HTR-8/SVneo (cell line): Measurements from ENCODE around the gene VAMP4.

ENCODE experiments used
- DNase-seq: peaks from one replicate; pipeline ENCODE4 v3.0.0; 2011; ENCODE audit warnings: low spot score, mixed read lengths; ENCODE audit not compliant: insufficient read length
- FAIRE-seq: peaks from 2 replicates; lab custom pipeline; 2011; peaks lifted over from hg19 to GRCh38; lab: Jason Lieb, UNC

Gene VAMP4

DNA sequence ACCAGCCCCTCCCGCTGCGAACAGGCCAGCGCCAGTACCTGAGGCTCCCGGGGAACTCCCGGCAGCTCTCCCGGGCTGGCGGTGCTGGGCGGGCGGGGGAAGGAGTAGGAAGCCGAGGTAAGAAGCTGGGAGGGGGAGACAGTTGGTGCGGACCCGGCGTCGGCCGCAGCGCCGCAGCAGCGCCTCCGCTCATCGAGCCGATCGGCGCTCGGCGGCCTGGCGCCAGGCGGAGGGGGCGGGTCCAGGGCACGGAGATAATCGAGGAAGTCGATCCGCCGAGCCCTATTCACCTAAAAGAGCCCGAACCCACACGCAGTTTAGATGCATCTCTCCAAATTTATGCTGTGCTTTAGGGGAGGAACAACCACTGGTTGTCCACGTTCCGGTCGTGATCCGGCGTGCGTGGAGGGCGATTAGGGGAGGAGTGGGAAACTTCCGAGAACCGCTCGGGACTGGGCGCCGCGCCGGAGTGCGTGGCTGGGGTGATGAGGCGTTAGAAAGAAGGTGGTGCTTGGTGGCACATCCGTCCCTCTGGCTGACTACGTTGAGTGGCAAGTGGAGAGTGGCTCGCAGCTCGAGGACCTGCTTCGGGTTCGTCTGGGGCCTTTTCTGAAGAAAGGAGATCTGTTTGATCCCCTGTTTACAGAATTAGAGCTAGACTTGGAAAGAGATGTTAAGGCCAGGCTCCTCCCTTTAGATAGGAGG lies at the start of gene VAMP4:
Gene VAMP4 (minus strand): TSS at position 194 of the 705 bp plus-strand sequence. CDS start 3,651 bp downstream, outside the sequence.
- peak; percentile 13 for FAIRE-seq
- peak; percentile 72 for DNase-seq

DNA sequence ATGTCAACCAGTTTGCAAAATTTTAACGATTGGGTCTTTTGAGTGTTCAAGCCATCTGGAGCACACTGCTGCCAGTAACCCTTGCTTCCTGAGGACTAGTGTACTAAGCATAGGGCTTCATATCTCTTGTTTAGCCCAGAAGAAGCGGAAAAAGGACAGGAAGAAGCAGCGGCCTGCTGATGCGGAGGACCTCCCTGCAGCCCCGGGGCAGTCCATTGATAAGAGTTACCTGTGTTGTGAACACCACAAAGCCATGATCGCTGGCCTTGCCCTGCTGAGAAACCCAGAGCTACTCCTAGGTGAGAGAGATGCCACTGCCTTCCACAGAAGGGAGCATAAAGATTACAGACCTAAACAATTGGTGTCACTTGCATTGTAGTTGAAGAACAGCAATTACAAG lies 48.5 kb upstream of the VAMP4 start:
- DNase-seq (no peak), FAIRE-seq (no peak)

DNA sequence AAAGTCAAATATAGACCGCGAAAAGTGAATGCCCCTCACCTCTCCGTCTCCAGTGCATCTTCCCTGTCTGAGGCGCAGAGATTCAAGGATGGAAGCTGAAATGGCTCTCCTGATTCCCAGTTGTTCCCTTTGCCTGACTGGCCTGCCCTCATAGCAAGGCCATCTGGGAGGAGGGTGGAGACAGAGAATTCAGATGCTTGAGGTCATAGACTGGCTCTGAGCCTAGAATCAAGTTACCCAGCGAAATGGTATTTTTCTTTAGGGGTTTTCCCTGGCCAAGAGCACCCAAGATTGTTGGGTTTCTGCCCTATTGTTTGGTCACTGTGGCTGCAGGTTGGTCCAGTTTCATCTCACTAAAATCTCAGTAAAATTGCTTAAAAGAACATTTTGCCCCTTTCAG lies 46.8 kb upstream of the VAMP4 start:
- FAIRE-seq (no peak), DNase-seq (no peak)

DNA sequence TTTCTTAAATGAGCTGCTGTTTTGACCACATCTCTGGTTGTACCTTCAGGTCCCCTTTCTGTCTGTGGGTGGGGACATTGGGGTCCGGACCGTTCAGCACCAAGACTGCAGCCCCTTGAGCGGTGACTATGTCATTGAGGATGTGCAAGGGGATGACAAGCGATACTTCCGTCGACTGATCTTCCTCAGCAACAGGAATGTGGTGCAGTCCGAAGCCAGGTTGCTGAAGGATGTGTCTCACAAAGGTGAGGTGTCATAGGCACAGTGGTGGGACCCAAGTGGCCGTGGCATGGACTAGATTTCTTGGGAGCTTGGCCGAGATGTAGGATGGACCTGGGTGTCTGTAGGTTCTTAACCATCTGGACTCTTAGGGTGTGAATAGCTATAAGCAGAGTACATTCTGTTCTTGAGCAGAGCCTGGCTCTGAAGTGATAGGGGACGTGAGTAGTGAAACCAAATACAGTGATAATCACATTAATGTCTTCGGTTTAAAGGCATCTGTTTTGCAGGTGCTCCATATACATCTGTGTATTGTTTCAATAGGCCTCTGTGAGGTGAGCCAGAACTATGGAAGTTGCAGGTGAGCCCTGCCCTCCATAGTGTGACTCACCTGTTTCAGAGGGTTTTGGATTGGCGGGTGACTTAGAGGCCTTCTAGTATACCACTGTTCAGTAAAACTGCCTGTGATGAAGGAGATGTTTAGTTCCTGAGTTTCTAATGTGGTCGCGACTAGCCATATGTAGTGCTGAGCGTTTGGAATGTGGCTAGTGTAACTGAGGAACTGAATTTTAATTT lies 46.0 kb upstream of the VAMP4 start:
- DNase-seq (no peak), FAIRE-seq (no peak)

GRCh38 chr1:171786534-171786933 lies 44.7 kb upstream of the VAMP4 start:
- FAIRE-seq (no peak), DNase-seq (no peak)

- DNase-seq (no peak), FAIRE-seq (no peak)
Measured at GRCh38 chr1:171785766-171786165, 43.9 kb upstream of the VAMP4 start.

DNA sequence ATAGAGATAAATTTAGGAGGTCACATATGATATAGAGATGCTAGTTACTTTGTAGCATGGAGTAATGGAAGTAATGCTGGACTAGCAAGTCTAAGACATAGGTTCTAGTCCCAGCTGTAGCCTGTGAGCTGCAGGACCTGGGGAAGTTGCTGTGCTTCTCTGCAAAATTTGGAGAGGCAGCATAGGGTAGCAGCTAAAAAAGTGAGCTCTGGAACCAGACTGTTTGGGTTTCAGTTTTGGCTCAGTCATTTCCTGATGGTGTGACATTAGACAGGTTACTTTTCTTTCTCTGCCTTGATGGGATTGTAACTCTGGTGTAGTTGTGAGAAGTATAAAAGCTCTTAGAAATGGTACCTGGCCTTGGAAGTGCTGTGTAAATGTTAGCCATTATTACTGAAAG lies 42.9 kb upstream of the VAMP4 start:
- FAIRE-seq = no peak

DNA sequence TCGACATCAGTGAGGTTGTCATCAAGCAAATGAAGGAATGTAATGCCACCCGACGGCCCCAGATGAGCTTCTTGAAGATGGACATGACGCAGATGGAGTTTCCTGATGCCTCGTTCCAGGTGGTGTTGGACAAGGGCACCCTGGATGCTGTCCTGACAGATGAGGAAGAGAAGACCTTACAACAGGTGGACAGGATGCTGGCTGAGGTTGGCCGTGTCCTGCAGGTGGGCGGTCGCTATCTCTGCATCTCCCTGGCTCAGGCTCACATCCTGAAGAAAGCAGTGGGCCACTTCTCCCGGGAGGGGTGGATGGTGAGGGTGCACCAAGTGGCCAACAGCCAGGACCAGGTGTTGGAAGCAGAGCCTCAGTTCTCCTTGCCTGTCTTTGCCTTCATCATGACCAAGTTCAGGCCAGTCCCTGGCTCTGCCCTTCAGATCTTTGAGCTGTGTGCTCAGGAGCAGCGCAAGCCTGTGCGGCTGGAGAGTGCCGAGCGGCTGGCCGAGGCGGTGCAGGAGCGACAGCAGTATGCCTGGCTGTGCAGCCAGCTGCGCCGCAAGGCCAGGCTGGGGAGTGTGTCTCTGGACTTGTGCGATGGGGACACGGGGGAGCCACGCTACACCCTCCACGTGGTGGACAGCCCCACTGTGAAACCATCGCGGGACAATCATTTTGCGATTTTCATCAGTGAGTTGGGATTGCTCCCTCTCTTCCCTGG lies 42.1 kb upstream of the VAMP4 start:
- DNase-seq (no peak), FAIRE-seq (no peak)

More for the DNA sequence above, 42.9 kb upstream of the VAMP4 start:
- DNase-seq = no peak

GRCh38 chr1:171781176-171781875 lies 39.5 kb upstream of the VAMP4 start, which contains the start of gene METTL13:
Gene METTL13, plus strand, starts transcription at chr1:171781660. Its CDS starts 308 bp downstream, at chr1:171781968.
- FAIRE-seq (peak; percentile 95), DNase-seq (peak; percentile 98)

DNA sequence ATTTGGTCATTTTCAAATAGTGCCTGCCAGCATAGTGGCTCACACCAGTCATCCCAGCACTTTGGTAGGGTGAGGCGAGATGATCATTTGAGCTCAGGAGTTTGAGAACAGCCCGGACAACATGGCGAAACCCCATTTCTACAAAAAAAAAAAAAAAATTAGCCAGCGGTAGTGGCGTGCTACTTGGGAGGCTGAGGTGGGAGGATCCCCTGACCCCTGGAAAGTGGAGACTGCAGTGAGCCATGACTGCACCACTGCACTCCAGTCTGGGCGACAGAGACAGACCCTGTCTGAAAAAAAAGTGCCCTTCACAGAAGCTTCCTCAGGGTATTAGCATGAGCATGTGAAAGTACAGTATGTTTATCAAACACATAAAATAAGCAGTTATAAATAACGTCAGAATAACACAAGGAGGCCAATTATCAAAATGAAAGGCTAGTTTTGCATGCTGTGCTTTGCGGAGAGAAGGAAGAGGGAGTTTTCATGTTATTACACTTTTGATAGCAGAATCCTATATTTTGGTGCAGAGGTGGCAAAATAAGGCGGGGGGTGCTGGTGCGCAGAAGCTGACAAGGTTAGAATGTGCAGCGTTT lies 38.8 kb upstream of the VAMP4 start:
- DNase-seq (no peak), FAIRE-seq (no peak)

- FAIRE-seq (no peak), DNase-seq (no peak)
Measured at GRCh38 chr1:171772312-171772711, 30.4 kb upstream of the VAMP4 start.

DNA sequence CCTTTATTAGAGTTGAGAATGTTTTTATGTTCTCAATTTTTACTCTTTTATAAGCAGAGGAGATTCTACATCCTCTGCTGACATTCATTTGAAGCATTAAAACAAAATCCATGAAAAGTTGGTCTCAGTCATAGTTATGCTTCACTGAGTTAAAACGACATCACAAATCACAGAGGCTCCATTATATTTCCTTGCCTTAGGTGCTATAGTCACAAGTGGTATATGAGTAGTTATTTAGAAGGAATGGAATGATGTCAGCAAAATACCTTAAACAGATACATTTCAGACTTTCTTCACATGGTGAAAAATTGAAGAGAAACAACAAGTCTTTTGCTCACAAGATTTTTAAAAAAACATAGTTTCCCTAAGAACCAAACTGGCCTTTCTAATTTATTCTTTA lies 27.9 kb upstream of the VAMP4 start:
- DNase-seq (no peak), FAIRE-seq (no peak)

- FAIRE-seq (no peak), DNase-seq (no peak)
Measured at GRCh38 chr1:171769171-171769570, 27.3 kb upstream of the VAMP4 start.

DNA sequence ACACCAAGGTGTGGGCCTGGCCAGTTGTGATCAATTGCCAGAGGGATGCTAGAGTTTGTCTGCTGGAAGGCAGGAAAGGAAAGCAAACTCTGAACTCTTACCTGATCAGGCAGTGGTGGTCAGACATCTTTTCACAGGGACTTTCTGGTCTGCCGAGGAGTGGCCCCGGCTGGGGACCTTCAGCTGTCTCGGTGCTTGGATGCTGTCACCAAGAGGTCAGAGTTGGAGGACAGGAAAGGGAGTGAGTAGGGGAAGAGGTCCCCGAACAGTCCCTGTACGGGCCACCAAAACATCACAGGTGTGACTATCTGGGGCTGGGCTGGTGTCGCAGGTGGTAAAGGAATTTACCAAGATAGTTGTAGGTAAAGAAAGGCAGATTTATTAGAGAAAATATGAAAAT lies 21.9 kb upstream of the VAMP4 start:
- FAIRE-seq = no peak

GRCh38 chr1:171762143-171762563 lies 20.3 kb upstream of the VAMP4 start:
- DNase-seq (no peak), FAIRE-seq (no peak)

More for the DNA sequence above, 21.9 kb upstream of the VAMP4 start:
- no peak for DNase-seq

DNA sequence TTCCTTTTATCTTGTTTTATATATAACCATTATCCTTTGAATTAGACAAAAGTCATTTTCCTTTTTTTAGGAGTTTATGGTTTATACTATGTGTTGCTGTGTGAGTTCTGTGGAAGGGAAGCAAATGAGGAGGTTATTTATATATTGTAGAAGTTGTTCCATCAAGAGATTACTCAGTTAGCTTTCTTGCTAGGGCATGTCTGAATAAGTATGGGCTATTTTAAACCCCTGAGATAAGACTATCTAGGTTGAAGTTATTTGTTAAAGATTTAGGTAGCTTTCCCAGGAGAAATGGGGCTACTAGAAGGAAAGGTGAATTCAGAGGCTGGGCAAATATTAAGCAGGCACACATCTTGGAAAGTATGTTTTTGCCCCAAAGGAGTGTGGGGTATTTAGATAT lies 16.1 kb upstream of the VAMP4 start:
- FAIRE-seq (no peak), DNase-seq (no peak)

GRCh38 chr1:171756856-171757255 lies 15.0 kb upstream of the VAMP4 start:
- DNase-seq (no peak), FAIRE-seq (no peak)

DNA sequence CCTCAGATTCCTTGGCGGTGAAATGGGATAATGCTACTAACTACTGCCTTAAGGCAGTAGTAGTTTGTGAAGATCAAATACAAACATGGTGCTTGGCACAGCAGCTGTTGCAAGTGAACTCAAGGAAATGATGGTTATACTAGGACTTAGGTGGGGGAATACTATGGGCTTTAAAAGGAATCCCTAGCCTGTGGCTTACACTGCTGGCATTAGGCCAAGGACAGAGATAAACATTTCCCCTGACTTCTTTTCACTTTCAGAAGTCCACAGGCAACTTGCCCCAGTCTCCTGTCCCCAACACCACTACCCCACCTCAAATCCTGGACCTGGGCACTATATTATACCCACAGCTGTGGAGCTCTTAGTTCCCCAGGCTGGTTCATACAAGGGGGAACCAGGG lies 13.1 kb upstream of the VAMP4 start:
- DNase-seq = no peak
- FAIRE-seq = no peak

- FAIRE-seq (no peak), DNase-seq (no peak)
Measured at GRCh38 chr1:171754353-171754705, 12.5 kb upstream of the VAMP4 start.
